ENCODE results near the gene PJA1. TPM values are rescaled to one million over a fixed set of nuclear protein-coding genes. Genes with fewer than 3 reads are reported as not detected.

The PJA1 gene, protein sequence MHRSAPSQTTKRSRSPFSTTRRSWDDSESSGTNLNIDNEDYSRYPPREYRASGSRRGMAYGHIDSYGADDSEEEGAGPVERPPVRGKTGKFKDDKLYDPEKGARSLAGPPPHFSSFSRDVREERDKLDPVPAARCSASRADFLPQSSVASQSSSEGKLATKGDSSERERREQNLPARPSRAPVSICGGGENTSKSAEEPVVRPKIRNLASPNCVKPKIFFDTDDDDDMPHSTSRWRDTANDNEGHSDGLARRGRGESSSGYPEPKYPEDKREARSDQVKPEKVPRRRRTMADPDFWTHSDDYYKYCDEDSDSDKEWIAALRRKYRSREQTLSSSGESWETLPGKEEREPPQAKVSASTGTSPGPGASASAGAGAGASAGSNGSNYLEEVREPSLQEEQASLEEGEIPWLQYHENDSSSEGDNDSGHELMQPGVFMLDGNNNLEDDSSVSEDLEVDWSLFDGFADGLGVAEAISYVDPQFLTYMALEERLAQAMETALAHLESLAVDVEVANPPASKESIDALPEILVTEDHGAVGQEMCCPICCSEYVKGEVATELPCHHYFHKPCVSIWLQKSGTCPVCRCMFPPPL
- 33.0 TPM for polyA plus RNA-seq (2013, experiment 1 of 2; ENCODE audit: insufficient read length)
- polyA plus RNA-seq (2013, experiment 2 of 2; ENCODE audit: insufficient read length), result 28.7 TPM

DNA sequence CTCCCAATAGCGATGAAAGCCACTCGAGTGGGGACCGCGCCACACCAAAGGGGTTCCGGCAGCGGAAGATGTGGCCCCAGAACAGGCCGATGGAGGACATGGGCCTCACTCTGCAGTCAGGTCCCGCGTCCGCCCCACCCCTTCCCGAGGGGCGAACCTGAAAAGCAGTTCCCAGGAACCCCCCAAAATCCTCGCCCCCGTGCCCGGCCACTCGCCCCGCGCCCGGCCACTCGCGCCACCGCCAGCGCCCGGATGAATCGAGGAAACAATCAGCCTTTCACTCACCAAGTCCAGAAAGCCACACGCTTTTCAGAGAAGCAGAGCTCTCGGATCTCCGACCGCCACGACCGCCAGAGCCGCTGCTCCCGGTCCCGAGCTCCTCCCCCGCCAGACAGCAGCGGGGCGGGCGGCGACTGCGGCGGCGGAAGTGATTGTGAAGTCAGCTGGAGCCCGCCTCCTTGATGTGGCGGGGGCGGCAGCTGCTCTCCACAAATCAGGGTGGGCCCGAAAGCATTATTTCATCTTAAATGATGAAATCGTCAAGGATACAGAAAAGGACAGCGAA lies at the start of gene PJA1:
TSS of gene PJA1 (minus strand) at position 367 of the 565 bp plus-strand sequence. CDS start 2,380 bp downstream, outside the sequence.
- peak; percentile 78 for DNase-seq

DNA sequence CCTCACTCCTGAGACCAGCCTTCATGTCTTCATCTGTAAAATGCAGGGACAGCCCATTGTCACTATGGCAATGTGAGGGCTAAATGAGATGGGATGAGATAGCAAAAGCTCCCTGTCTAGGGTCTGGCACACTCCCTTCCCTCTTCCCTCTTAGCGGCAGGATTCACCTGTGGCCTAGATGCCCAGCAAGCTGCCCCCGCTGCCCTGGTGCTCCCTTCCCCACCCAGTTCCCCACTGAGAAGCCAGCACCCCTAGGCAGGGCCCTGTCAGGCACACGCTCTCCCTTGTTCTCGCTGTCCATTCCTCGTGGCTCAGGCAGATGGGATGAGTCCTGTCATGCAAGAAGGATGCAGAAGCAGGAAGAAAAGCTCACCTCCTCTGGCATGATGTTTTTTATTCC lies 49.2 kb upstream of the PJA1 start:
- DNase-seq, result no peak

DNA sequence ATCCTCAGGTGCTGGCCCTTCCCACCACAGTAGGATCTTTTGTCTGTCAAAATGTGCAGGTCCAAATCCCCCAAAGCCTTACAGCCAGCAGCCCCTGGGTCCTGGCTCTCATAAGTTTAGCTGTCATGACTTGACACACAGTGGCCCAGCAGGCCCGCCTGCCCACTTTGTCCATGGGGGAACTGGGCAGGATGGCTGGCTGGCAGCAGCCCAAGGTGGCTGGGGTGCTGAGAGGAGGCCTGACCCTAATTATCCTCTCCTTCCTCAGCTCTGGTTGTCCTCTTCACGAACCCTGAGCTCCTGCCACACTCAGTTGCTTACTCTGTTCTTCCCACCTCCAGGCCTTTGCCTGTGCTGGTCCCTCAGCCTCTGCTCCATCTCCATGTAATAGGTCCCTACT lies 46.4 kb upstream of the PJA1 start:
- DNase-seq, result no peak

DNA sequence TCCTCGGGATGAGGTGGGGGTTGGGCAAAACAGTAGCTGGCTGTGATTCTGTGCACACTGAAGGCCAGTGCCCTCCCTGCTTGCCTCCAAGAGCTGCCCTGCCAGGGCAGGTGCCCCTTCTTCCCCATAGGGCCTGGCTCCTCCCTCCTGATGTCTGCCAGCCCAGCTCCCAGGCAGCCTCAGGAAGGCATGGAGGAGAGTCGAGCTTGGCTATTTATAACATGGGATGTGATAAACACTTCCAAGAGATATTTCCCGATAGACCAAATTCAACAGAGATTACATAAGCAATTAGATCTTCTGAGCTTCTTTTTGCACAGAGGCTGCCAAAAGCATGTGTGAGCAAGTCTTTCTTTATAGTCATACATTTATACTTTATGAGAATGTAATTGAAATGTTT lies 45.3 kb upstream of the PJA1 start:
- no peak for DNase-seq

DNA sequence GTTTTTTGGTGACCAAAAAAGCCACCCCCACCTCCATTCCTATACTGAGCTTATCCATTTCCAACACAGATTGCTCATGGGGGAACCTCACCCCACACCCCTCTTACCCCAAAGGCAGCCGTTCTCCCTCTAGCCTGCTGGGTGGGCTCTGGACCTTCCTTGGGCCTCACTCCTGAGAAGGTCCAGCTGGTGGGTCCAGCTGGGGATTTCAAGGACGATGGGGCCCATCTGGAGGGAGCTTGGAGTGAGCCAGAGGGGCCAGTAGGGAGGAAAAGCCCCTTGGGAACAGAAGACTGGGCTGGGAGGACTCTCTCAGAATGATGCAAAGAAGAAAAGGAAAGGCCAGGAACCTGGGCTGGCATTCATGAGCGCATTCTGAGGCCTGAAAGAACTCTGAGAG lies 42.0 kb upstream of the PJA1 start:
- DNase-seq, result no peak

DNA sequence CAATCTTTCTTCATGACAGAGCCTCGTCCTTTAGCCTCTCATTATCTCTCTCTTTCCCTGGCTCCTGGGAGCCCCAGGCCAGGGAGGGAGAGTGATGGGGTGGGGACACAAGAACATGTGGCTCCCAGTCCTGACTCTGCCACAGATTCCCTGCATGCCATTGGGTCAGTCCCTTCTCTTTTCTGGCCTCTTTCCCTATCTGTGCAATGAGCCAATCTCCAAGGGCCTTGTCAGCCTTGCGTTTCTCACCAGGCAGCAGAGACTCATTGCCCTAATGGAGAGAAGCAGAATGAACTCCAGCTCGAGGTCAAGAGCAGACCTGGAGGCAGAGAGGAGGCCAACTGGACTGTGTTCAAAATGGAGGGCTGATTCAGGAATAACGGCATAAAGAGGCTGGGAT lies 38.4 kb upstream of the PJA1 start:
- DNase-seq, result no peak

DNA sequence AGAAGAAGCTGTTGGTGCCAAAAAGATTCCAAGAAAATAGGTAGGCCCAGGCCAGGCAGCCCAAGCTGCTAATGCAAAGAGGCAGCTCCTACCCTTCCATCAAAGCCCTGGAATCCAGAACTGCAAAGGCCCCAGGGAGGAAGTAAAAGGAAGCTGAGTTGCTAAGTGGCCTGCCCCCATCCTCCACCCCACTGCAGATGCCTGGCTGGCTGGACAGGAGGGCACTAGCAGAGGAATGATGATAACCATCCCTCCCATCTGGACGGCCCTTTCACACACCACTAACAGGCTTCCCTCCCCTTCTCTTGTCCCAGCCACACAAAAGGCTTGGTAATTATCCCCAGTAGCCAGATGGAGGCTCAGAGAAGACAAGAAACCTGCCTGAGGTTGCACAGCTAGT lies 32.4 kb upstream of the PJA1 start:
- no peak for DNase-seq

DNA sequence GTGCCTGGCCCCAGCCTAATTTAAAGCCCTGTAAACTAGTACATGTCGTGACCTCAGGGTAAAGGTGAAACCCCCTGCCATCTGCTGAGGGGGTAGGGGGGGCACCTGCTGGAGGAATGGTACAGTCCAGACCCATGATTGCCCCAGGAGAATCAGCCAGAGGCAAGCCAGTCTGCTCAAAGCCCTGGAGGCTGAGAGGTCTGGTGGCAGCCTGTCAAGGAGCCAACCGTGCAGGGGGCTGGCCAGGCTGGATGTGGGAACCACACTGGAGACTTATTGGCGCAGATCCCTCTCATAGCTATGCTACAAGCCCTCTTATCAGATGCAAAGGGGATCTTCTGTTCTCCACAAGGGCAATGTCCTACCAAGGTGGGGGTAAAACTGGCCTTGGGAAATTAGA lies 31.4 kb upstream of the PJA1 start:
- no peak for DNase-seq

DNA sequence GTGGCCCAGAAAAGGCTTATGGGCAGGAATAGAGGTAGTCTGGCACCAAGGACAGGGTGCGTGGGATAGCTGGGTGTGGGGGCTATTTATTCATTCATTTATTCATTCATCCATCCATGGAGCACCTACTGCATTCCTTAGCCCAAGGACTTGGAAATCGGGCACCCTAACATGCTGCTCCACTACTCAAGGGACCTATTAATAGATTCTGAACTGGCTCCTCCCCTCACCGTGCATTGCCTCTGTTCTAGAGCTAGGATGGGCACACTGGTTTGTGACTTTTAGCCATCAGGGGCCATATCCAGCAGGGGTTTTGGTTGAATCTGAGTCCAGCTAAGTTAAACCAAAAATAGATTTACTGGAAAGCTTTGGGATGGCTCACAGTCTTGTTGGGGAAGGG lies 30.6 kb upstream of the PJA1 start:
- no peak for DNase-seq

DNA sequence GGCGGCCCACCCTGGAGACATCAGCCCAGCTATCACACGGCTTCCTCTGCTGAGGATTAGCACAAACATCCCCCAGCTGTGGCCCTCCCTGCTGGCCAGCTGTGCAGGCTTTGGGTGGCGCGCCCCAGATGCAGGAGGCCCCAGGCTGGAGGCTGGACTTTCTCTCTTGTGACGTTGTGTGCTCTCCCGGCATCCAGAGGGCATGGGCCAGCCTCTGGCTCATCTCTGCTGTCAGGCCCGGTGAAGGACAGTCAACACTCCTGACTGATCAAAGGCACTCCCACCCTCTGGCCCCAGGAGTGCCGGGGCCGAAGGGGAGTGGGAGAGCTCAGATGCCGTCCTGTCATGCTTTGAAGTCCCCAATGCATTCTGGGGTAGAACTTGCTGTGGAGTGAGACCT lies 29.9 kb upstream of the PJA1 start:
- no peak for DNase-seq

DNA sequence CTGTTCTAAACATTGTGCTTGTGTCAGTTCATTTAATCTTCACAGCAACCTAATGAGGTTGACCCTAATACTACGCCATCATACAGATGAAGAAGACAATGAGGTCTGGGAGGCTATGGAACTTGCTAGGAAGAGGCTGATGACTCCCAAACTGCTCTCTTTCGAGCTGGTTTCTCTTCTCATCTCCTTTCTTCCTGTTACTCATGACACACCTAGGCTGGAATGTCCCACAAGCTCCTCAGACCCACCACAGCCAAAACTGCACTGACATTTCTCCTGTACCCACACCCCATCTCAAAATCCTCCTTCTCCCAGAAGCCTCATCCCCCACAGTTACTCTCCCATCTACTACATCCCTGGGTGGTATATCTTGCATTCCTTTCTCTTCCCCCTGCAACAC lies 27.4 kb upstream of the PJA1 start:
- no peak for DNase-seq

DNA sequence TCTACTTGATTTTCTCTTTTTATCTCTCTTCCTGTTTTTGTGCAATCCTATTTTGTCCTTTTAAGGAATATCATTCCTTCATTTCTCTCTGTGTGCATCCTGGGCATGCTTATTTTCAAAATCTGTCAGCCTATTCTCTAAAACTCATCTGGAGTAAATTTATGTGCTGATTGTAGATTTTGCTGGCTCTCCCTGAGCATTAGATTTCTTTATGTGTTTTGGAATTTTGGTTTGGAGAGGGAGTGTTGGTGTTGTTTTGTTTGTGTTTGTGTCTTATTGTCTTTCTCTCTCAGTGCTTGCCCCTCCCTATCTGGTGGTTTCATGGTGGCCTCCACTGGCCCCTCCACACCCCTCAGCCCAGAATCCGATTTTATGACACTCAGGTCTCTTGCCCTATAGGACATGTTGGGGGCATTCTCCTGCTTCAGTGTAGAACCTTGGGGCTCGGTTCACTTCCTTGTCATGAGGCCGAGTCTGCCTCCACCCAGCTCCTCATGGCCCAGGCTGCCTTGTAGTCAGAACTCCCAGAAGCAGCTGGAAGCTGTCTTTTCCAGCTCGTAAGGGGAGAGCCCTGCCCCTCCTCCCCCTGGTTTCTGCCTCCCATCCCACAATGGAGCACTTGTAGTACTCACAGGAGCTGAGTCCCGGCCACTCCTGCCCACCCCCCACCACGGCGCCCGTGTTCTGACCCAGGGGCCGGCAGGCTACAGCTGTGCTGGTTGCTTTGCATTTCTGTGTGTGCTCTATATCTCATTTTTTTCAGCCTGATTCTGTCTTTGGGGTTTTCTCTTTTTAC lies 24.5 kb upstream of the PJA1 start:
- no peak for DNase-seq

DNA sequence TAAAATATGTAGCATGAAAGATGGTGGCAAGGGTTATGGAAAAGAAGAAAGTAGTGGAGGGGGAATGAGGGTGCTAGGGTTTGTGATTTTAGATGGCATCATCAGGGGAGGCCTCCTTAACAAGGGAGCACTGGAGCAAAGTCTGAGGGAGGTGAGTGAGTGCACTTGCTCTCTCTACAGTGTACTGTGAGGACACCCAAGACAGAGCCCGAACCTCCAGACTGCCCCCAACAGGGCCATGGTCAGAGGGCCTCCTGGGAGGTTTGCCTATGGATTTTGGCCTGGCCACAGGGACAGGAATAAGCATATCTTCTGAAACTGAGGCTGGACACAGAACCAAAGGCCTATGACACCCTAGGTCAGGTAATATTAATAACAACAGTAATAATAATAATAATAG lies 21.4 kb upstream of the PJA1 start:
- no peak for DNase-seq

DNA sequence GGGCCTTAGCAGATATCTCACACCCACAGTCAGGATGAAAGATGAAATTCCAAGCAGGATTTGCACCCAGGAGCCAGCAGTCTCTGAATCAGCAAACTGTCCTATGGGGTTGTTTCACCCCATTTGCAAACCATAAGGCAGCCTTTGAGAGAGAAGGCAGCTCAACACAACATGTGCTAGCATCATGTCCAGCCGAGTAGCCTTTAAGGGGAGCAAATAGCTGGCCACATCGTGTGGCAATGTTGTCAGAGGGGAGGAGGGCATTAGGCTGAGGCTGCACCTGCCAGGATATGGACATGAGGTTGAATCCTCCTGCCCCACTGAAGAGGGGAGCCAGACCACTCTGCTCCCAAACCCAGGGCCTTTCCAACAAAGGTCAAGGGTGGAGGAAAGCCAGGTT lies 20.6 kb upstream of the PJA1 start:
- no peak for DNase-seq

DNA sequence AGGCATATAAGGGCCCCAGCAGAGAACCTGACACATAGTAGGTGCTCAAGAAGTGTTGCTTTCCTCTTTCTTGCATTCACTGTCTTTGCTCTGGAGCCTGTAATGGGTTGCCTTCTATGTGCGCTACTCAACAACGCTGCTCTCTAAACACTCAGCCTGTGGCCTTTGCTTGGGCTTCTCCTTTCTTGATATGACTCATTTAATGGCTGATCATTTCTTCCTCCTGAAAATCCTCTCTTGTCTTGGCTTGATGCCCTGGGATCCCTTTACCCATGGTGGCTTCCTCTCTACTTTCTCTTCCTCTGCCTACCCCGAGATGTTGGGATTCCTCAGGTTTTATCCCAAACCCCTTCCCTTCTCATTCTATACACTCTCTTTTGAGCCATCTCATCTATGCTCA lies 19.9 kb upstream of the PJA1 start:
- no peak for DNase-seq

DNA sequence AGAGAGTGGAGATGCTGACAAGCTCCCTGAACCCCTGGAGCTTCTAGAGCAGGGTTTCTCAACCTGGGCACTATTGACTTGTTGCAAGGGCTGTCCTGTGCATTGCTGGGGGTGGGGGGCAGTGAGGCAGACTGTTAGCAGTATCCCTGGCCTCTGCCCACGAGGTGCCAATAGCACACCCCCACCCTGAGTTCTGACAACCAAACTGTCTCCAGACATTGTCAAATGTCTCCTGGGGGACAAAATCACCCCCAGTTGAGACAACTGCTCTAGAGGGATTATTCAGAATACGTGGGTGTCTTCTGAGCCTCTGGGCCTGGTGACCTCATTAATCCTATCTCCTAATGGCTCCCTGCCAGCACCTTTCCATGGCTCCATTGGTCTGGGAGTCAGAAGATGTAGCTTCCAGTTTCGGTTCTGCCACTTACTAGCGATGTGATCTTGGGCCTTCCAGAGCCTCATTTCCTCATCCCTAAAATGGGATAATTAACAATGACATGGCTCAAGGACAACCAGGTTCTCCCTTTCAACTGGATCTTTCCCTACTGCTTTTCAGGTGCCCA lies 17.6 kb upstream of the PJA1 start:
- no peak for DNase-seq

DNA sequence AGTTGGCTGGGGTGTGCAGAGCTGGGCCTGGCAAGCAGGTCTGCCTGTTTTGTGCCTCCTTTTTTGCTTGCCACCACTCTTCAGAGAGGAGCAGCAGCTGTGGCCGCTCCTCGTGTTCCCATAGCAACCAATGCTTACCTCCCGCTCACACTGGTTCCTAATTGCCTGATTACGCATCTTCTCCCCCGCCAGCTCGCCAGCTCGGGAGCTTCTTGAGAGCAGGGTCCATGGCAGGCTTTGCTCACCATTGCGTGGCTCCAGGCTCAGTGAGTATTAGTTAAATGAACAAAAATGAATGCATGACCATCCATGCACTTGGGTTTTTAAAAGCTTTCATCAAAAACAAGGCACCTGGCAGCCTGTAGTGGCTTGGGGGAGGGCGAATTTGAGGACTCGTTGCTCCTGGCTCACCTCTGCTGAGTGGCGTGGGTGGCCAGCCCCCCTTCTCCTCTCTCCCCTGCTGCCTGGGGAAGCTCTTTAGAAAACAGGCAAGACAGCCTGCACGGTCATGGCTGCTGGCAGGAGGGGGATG lies 14.2 kb upstream of the PJA1 start:
- no peak for DNase-seq

DNA sequence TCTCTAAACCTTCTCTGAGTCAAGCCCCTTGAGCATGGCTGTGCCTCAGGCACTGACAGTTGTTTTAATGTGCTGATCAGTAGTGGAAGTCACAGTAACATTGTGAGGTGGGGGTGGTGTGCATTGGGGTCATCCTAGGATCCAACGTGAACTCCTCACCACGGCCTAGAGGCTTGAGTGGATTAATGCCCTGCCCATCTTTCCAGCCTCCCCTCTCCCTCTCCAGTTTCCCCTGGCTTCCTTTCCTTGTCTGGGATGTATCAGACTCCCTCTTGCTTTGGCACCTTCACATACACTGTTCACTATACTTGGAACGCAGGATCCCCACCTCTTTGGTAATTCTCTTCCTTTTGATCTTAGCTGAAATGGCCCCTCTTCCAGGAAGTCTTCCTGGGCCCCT lies 13.3 kb upstream of the PJA1 start:
- DNase-seq, result no peak

DNA sequence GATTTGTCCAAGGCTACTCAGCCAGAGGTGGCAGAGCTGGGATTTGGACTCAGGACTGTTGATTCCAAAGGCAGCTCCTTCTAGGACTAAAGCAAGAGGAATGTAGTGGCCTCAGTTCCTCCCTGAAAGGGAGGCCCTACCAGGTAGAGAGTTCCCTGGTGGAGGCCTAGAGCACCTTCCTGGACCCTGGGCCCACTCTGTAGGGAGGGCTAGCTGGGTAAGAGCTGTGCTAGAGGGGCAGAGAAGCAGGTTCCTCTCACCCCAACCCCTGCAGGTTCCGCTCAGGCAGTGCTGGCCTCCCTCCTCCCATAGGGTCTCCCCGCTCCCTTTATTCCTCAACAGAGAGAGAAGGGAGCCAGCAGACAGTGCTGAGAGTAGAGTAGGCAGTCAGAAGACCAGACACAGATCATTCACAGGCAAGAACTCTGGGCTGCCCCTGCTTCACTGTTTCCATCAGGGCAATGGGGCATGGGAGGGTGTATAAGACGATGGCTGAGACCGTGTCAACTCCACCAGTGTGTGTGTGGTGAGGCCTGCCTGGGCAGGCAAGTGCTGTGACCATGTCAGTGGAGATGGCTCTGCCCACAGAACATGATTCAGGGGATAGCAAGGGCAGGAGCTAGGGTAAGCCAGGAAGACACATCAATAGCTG lies 12.4 kb upstream of the PJA1 start:
- no peak for DNase-seq

DNA sequence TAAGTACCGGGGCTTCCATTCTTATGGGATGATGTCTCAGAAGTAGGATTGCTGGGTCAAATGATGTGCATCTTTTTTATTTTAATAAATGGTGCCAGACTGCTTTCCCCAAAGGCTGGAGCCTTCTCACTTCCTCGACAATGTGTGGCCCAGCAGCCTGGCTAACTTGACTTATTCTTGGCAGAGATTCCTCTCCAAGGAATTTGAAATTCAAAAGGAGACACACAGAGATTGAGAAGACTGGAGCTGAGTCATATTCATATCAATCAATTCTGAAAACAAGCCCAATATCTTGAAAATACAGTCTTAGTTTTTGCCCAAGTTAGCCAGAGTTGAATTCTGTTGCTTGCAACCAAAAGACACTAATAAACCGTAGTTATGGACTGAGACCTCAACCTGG lies 10.8 kb upstream of the PJA1 start:
- DNase-seq, result peak; percentile 8

DNA sequence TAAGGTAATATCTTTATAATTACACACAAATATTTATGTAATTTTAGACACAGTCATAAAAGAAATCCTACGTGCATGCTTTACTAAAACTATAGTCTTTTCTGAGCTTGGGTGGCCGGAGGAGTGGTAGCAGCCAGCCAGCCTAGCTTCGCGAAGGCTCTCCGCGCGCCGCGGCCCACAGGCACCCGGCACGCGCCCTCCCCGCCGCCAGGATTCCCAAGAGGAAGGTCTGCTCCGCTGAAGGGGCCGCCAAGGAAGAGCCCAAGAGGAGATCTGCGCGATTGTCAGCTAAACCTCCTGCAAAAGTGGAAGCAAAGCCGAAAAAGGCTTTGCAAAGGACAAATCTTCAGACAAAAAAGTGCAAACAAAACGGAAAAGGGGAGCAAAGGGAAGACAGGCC lies 8.7 kb upstream of the PJA1 start:
- DNase-seq, result no peak

DNA sequence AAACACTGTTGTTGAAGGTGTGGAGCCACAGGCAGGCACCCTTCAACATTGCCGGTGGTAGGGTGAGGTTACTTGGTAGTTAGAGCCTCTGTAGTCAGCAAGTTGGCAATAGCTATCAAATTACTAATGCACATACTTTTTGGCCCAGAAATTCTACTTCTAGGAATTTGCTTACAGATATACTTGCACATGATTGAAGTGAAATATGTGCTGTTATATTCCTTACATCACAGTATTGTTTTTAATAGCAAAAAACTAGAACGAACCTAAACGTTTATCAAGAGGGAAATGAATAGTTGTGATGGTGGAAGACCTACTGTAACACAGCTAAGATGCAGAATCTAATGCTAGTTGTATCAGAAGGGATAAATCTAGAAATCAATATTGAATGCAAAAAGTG lies 7.7 kb upstream of the PJA1 start:
- DNase-seq, result no peak

Data from fibroblast of skin of back (primary cell).